ENCODE data around the gene SLC7A6OS. TPM values are rescaled to one million over a fixed set of nuclear protein-coding genes. Genes with fewer than 3 reads are reported as not detected.
A peak's percentile ranks its signal among the peaks of the same experiment; 100 is the strongest.

Gene SLC7A6OS
- 12.3 TPM for polyA plus RNA-seq (2013, experiment 1 of 2; ENCODE audit: insufficient read length)
- polyA plus RNA-seq (2013, experiment 2 of 2; ENCODE audit: insufficient read length): 10.4 TPM

GRCh38 chr16:68310774-68311511, at the start of gene SLC7A6OS, which contains the start of gene PRMT7:
Gene SLC7A6OS, minus strand, starts transcription at chr16:68310946. Its CDS starts 20 bp downstream, at chr16:68310926.
Gene PRMT7, plus strand, starts transcription at chr16:68311019. Its CDS starts 4,961 bp downstream, at chr16:68315980.
- DNase-seq: peak; percentile 88

GRCh38 chr16:68359398-68360191, 48.8 kb upstream of the SLC7A6OS start:
- no peak for DNase-seq

GRCh38 chr16:68358951-68359350, 48.2 kb upstream of the SLC7A6OS start:
- DNase-seq: no peak

GRCh38 chr16:68357923-68358322, 47.2 kb upstream of the SLC7A6OS start:
- no peak for DNase-seq

DNA sequence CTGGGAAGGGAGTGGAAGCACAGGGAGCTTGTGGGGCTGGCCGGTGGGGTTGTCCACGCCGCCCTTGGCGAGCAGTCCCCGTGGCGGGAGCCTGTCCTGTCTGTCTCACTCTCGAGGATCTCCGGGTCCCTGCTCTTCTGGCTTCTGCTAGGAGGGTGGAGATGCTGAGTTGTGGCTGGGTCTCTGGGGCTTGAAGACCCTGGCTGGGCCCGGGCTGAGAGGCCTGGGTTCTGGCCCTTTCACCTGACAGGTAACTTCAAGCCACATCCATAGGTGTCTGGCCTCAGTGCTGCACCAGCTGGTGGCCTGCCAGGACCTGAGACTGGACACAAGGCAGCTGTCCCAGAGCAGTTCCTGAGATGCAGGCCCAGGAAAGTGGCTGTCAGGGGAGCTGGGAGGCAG, 46.8 kb upstream of the SLC7A6OS start:
- no peak for DNase-seq

GRCh38 chr16:68356919-68357286, 46.2 kb upstream of the SLC7A6OS start:
- DNase-seq: no peak

DNA sequence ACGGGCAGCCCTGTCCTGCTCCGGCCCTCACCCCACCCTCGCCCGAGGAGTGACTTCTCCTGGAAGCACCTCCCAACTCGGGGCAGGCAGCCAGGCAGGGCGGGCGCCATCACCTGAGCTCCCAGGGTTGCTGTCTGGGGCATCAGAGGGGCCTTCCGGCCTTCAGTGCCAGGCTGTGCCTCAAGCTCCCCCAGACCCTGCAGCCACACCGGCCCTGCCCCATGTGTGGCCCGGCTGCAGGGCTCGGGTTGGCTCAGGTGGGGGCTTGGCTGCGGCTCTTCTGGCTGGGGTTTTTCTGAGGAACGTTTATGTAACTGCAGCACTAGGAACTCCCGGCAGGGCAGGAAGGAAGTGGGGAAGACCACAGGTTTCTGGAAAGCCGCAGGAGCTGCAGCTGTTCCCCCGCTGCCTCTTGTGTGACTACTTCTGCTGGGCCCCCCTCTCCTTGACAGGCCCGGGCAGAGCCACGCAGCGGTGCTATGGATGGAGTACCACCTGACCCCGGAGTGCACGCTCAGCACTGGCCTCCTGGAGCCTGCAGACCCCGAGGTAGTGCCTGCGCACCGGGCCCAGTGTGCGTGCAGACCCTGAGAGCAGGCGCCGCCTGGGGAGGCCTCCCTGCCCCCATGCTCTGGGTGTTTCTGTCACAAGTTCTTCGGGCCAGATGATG, 45.6 kb upstream of the SLC7A6OS start:
- no peak for DNase-seq

GRCh38 chr16:68355447-68356248, 44.9 kb upstream of the SLC7A6OS start:
- no peak for DNase-seq

DNA sequence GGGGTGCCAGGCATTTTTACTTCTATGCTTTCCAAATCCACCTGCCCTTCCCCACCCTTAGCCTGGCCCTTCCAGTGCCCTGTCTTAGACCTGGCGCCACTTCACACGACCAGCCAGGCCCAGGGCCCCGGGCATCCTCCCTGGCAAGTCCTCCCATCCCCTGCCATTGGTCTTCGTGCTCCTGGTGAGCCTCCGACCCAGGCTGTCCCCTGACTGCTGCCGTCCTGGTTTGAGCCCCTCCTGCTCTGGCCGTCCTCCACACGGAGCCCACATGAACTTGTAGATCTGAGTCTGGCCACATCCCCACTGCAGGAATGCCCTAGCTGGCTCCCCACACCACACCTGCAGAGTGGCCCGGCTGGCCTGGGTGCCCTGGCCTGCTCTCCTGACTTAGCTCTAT, 44.1 kb upstream of the SLC7A6OS start:
- no peak for DNase-seq

DNA sequence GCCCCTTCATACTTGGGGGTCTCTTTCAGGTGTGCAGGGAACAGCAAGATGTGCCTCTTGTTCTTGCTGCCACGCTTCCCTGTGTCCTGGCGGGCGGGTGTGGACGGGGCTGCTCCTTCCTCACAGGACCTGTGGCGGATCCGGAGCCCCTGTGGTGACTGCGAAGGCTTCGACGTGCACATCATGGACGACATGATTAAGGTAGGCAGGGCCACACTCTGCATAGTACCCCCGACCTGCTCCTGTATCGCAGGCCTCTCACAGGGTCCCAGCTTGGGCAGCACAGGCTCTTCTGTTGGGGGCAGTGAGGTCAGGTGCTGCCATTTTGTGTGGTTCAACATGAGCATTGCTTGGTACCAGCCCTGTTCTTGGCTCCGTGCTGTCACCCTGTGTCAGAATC, 42.6 kb upstream of the SLC7A6OS start:
- DNase-seq: no peak

- no peak for DNase-seq
Observed at GRCh38 chr16:68351991-68352431, 41.3 kb upstream of the SLC7A6OS start.

GRCh38 chr16:68351463-68351862, 40.7 kb upstream of the SLC7A6OS start:
- DNase-seq: no peak

GRCh38 chr16:68350813-68351350, 40.1 kb upstream of the SLC7A6OS start:
- no peak for DNase-seq

DNA sequence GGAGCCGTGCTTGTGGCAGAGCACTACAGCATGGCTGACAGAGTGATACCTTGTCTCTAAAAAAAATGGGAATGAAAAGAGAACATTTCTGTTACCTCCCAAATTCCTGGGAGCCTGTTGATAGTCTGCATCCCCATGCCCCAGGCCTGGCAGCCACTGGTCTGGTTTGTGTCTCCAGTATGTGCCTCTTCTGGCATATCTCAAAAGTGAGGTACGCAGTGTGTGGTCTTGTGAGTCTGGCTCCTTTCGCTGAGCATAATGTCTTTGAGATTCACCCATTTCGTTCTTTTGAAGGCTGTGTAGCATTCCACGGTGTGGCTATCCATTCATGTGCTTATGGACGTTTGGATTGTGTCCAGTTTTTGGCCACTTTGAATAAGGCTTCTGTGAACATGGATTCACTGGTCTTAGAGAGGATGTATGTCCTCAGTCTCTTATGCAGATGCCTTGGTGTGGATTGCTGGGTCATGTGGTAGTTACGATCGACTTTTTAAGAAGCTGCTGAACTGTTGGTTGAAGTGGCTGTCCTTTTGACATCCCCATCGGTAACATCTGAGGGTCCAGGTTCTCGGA, 39.2 kb upstream of the SLC7A6OS start:
- no peak for DNase-seq

DNA sequence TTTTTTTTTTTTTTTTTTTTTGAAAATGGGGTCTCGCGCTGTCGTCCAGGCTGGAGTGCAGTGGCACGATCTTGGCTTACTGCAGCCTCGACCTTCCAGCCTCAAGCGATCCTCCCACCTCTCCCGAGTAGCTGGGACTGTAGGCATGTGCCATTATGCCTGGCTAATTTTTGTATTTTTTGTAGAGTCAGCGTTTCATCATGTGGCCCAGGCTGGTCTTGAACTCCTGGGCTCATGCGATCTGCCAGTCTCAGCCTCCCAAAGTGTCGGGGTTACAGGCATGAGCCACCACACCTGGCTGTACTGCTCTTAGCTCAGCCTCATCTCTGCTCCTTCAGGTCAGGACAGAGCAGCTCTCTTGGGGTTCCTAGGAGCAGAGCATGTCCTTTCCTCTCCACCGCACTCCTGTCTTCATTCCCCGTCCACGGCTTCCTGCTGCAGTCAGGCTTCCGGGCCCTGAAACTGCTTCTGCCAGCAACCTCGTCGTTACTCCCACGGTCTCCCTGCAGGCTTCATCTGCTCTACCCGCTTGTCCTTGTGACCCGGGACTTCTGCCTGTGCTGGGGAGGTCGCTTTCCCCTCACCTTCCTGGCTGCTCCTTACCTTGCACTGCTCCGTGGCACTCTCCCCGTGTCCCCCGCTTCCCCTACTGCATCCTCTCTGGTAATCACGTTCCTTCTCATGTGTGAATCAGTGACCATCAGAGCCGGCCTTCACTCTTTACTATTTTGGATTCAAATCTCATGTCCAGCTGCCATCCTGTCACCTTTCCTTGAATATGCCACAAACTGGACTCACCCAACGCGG, 38.1 kb upstream of the SLC7A6OS start:
- no peak for DNase-seq

GRCh38 chr16:68347605-68348004, 36.9 kb upstream of the SLC7A6OS start:
- DNase-seq: no peak

- no peak for DNase-seq
Observed at GRCh38 chr16:68346892-68347480, 36.2 kb upstream of the SLC7A6OS start.

DNA sequence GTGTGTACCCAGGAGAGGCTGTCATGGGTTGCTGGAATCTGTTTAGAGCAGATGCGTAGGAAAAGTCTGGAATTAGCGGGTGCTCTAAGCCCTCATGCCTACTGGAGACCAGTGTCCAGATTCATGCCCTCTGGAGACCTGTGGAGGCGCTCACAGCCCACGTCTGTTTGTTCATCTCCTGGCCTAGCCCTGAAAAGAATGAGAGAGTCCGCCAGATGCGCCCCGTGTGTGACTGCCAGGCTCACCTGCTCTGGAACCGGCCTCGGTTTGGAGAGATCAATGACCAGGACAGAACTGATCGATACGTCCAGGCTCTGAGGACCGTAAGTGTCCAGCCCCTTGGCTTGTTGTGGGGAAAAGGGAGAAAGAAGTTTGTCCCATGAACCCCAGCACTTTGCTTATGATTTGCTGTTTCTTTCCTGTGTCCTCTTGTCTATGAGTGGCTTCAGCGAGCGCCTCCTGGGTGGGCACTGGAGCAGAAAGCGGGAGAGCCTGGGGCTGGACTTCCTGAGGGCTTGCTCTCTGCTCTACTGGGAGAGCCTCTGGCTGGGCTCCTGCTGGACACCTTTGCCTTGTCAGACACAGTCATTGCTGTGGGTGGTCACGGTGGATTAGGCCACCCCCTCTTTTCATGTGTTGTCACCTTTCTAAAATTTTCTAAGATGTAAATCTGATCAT, 35.4 kb upstream of the SLC7A6OS start:
- DNase-seq: no peak

DNA sequence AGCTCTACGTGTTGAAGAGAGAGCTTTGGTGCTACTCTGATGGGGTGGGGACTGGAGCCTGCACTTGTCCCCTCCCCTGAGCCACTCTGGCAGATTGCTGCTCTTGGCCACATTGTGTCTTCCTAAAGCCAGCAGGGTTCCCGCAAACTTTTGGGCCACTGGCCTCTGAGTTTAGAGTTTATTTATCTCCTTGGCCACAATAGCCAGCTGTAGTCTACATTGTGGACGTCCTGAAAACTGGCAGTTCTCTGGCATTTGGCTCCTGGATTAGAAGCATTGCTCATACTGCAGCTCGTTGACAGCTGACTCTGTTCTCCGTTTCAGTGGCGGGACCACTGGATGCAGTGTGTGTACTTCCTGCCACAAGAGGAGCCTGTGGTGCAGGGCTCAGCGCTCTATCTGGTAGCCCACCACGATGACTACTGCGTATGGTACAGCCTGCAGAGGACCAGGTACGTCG, 34.6 kb upstream of the SLC7A6OS start:
- no peak for DNase-seq

DNA sequence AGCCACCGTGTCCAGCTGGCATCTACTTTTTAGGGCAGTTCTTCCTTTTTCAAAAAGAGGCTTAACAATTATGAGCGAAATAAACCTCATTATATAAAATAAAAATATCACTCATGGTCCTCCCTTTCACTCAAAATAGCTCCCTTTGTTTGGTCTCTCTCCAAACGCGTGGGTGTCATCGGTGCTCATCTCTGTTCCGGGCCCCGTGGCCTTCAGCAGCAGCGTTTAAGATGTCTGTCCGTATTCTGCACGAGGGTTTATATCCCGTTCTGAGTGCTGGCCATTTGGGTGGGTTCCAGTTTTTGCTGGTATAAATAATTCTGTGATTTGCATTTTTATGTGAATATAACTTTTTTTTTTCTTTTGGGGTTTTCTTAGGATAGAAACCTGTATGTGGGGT, 33.5 kb upstream of the SLC7A6OS start:
- no peak for DNase-seq
